HCT116 (cell line): Measurements from ENCODE around the gene PRKAR1A. TPM values are rescaled to one million over a fixed set of nuclear protein-coding genes. Genes with fewer than 3 reads are reported as not detected.

ENCODE experiments used
- ATAC-seq: fragments of 200-7000 bp; cut with Tn5 transposase; 2 replicates; pipeline ENCODE4 v1.9.1; 2020; ENCODE audit warnings: mild to moderate bottlenecking, moderate library complexity
- BruUV-seq: library from RNA; stranded (reverse); fragments of 400-500 nt; replicated peaks from 2 replicates; lab custom pipeline; 2021; lab: Mats Ljungman, UMichigan
- CTCF ChIA-PET: fragments of 300-600 bp; sonication (Branson Sonifier 250); formaldehyde crosslinking; loops from one replicate; lab custom pipeline; 2021; ENCODE audit warnings: antibody characterized with exemption; lab: Charles Lee
- POLR2A ChIA-PET: fragments of 300-600, 350-600 bp; sonication (Branson Sonifier 250); formaldehyde crosslinking; loops from one replicate; lab custom pipeline; 2021; ENCODE audit warnings: antibody characterized with exemption; lab: Charles Lee
- RAD21 ChIA-PET, 2 experiments: fragments of 300-600 bp; sonication (Branson Sonifier 250); formaldehyde crosslinking; loops; one replicate each; lab custom pipeline; 2023; ENCODE audit warnings: low total read pairs in 2 of 2; ENCODE audit not compliant: uncharacterized antibody in 2 of 2, unreplicated experiment in 2 of 2, low non-redundant PET in 1 of 2; lab: Charles Lee
- DNase-seq: peaks from one replicate; pipeline ENCODE4 v3.0.0-alpha.2; 2010; ENCODE audit warnings: low read depth, low spot score
- H2AFZ ChIP-seq: fragments of 200-600 bp; shearing (Covaris generic), sonication (generic); 2 replicates; pipeline ENCODE4 v1.6.1; 2017; ENCODE audit warnings: low read depth, mixed run types, mixed read lengths, antibody characterized with exemption, low read length; ENCODE audit not compliant: poor library complexity, severe bottlenecking
- H3K27ac ChIP-seq: 2 replicates; pipeline ENCODE4 v1.5.1; 2012; ENCODE audit warnings: low read depth, low read length
- H3K27me3 ChIP-seq: fragments of 200-600 bp; sonication (generic); 2 replicates; pipeline ENCODE4 v1.6.1; 2016; ENCODE audit warnings: mixed run types, low read length, mixed read lengths; ENCODE audit not compliant: insufficient read depth
- H3K36me3 ChIP-seq, 2 experiments: fragments of 200-500 bp in 1 of 2; fragments of 200-600 bp in 1 of 2; sonication (Bioruptor generic) in 1 of 2; sonication (generic) in 1 of 2; 2 replicates each; pipeline versions ENCODE4 v1.5.1 to v1.6.1; 2014 to 2016; ENCODE audit warnings: low read length in 2 of 2, inconsistent platforms in 1 of 2, mixed read lengths in 1 of 2, mixed run types in 1 of 2; ENCODE audit not compliant: insufficient read depth in 2 of 2, control insufficient read depth in 1 of 2
- H3K4me1 ChIP-seq, 2 experiments: fragments of 200-600 bp in 1 of 2; sonication (generic) in 1 of 2; 2 replicates each; pipeline versions ENCODE4 v1.5.1 to v1.6.1; 2012 to 2017; ENCODE audit warnings: low read length in 2 of 2, inconsistent platforms in 1 of 2, mild to moderate bottlenecking in 1 of 2, mixed read lengths in 1 of 2, mixed run types in 1 of 2, moderate library complexity in 1 of 2; ENCODE audit not compliant: insufficient read depth in 2 of 2, control insufficient read depth in 1 of 2
- H3K4me2 ChIP-seq: fragments of 200-600 bp; sonication (generic); 2 replicates; pipeline ENCODE4 v1.6.1; 2017; ENCODE audit warnings: mixed run types, low read length, mixed read lengths
- H3K4me3 ChIP-seq, 2 experiments: fragments of 200-600 bp in 1 of 2; sonication (generic) in 1 of 2; replicated peaks in 1 of 2; 2 replicates each; pipeline ENCODE4 v1.5.1; 2011 to 2016; ENCODE audit warnings: low read length in 2 of 2, control low read depth in 1 of 2, low read depth in 1 of 2, mild to moderate bottlenecking in 1 of 2, mixed read lengths in 1 of 2, mixed run types in 1 of 2
- H3K79me2 ChIP-seq: fragments of 200-600 bp; sonication (generic); 2 replicates; pipeline ENCODE4 v1.6.1; 2017; ENCODE audit warnings: mild to moderate bottlenecking, mixed run types, low read length, moderate library complexity, mixed read lengths; ENCODE audit not compliant: insufficient read depth
- H3K9ac ChIP-seq: fragments of 200-600 bp; sonication (generic); 2 replicates; pipeline ENCODE4 v1.6.1; 2016; ENCODE audit warnings: low read length, mixed read lengths
- H3K9me2 ChIP-seq: fragments of 200-600 bp; sonication (generic), shearing (Covaris generic); 2 replicates; pipeline ENCODE4 v1.6.1; 2017; ENCODE audit warnings: mixed run types, mild to moderate bottlenecking, moderate library complexity; ENCODE audit not compliant: insufficient read depth
- H3K9me3 ChIP-seq, 2 experiments: fragments of 200-500 bp in 1 of 2; fragments of 200-600 bp in 1 of 2; sonication (Bioruptor generic) in 1 of 2; sonication (generic) in 1 of 2; 2 replicates each; pipeline ENCODE4 v1.6.1; 2014 to 2017; ENCODE audit warnings: low read length in 2 of 2, mixed read lengths in 2 of 2, inconsistent platforms in 1 of 2, low read depth in 1 of 2, mild to moderate bottlenecking in 1 of 2, mixed run types in 1 of 2, moderate library complexity in 1 of 2; ENCODE audit not compliant: control insufficient read depth in 1 of 2, insufficient read depth in 1 of 2
- H4K20me1 ChIP-seq: fragments of 200-600 bp; sonication (generic), shearing (Covaris generic); 2 replicates; pipeline ENCODE4 v1.6.1; 2017; ENCODE audit warnings: mixed run types, mild to moderate bottlenecking, moderate library complexity; ENCODE audit not compliant: insufficient read depth
- CTCF ChIP-seq, 3 experiments: fragments of 200-600 bp in 1 of 3; sonication (generic) in 1 of 3; IDR thresholded peaks in 2 of 3; conservative IDR thresholded peaks in 1 of 3; 2 replicates each; pipeline ENCODE4 v1.5.1; 2012 to 2017; ENCODE audit warnings: low read depth in 2 of 3, low read length in 2 of 3, antibody characterized with exemption in 1 of 3, borderline replicate concordance in 1 of 3, control low read depth in 1 of 3, mild to moderate bottlenecking in 1 of 3, mixed read lengths in 1 of 3, mixed run types in 1 of 3, moderate library complexity in 1 of 3; ENCODE audit not compliant: insufficient read depth in 1 of 3
- EGR1 ChIP-seq: IDR thresholded peaks from 2 replicates; pipeline ENCODE4 v1.6.1; 2012; ENCODE audit warnings: low read depth
- FOSL1 ChIP-seq: IDR thresholded peaks from 2 replicates; pipeline ENCODE4 v1.6.1; 2012; ENCODE audit warnings: low read depth
- POLR2AphosphoS5 ChIP-seq: IDR thresholded peaks from 2 replicates; pipeline ENCODE4 v1.6.1; 2011; ENCODE audit warnings: mild to moderate bottlenecking, low read depth, low read length, moderate library complexity
- intact Hi-C: fragments of 100-400 bp; cut with micrococcal nuclease; formaldehyde crosslinking; loops from 2 replicates; pipeline ENCODE4 v1.10.0; 2022
- total RNA-seq: library from RNA; stranded (reverse); gene quantifications from one replicate; pipeline ENCODE4 v1.2.1, GENCODE V29; 2021; ENCODE audit not compliant: unreplicated experiment

The PRKAR1A gene
- total RNA-seq, 1 experiment from 2014 or later, result 295 TPM

- no peak overlapping the region for H3K4me2 ChIP-seq
- no TSS peak for BruUV-seq
- TF ChIP-seq CTCF (IDR thresholded peaks at IDR 0.05 in 2 of 3, conservative IDR thresholded peaks at IDR 0.05 in 1 of 3; ENCODE audit: borderline replicate concordance in 1 of 3, insufficient read depth in 1 of 3, low read depth in 2 of 3, low read length in 2 of 3) (no peak), POLR2AphosphoS5 (no peak), EGR1 (no peak)
- no peaks in the 10 kb centered on the region for H4K20me1 ChIP-seq
- ChIA-PET RAD21 (no interaction called here), CTCF (no interaction called here), POLR2A (no interaction called here)
- H3K9me2 ChIP-seq, result no peaks in the 10 kb centered on the region
- no peaks in the 10 kb centered on the region for H3K36me3 ChIP-seq
- ATAC-seq (no peak), DNase-seq (no peak)
- H3K9ac ChIP-seq, result no peak overlapping the region
- H3K4me3 ChIP-seq, result no peak overlapping the region
- H2AFZ ChIP-seq, result no peak overlapping the region
- H3K79me2 ChIP-seq, result no peaks in the 10 kb centered on the region
- H3K27me3 ChIP-seq, result no peaks in the 10 kb centered on the region
- intact Hi-C loops, result loop anchor here (5.0 kb wide), 1 partner anchor 100 kb away; no protein-coding TSS in a partner anchor
- no peak overlapping the region for H3K27ac ChIP-seq
- no peaks in the 10 kb centered on the region for H3K9me3 ChIP-seq
- H3K4me1 ChIP-seq, result no peaks in the 10 kb centered on the region
Measured at GRCh38 chr17:68572138-68572842, 60.1 kb downstream of the PRKAR1A start.

GRCh38 chr17:68573338-68573737 is 61.1 kb downstream of the PRKAR1A start:
- Histone ChIP-seq H3K79me2 (no peaks in the 10 kb centered on the region), H3K27me3 (no peaks in the 10 kb centered on the region), H3K4me1 (no peaks in the 10 kb centered on the region)
- TF ChIP-seq FOSL1, result no peak
- TF ChIP-seq, all 23 proteins: peak for 0
- ATAC-seq, result no peak
- ChIA-PET RAD21 (no interaction called here), CTCF (interaction anchor here (0.7 kb wide), 1 partner anchor 187 kb away, joined by 3 read pairs; no protein-coding TSS in a partner anchor), POLR2A (no interaction called here)
- Histone ChIP-seq H3K9me2 (no peaks in the 10 kb centered on the region), H3K4me2 (no peak overlapping the region), H3K4me3 (no peak overlapping the region), H4K20me1 (no peaks in the 10 kb centered on the region), H3K9me3 (no peaks in the 10 kb centered on the region), H3K27ac (no peak overlapping the region), H2AFZ (no peak overlapping the region), H3K9ac (no peak overlapping the region), H3K36me3 (no peaks in the 10 kb centered on the region)
- no TSS peak for BruUV-seq
- intact Hi-C loops, result loop anchor here (5.0 kb wide), 1 partner anchor 99 kb away; no protein-coding TSS in a partner anchor
- DNase-seq, result no peak
